Neural progenitor cell (in vitro differentiated cells): ENCODE data around the gene MED13L.

Experiments
- EZH2 ChIP-seq: fragments of 200-600 bp; sonication (generic); IDR thresholded peaks from 2 replicates; pipeline ENCODE4 v1.6.1; 2017; ENCODE audit warnings: antibody characterized with exemption, mild to moderate bottlenecking, moderate library complexity
- TF ChIP-seq, protein P1 (sequence below): fragments of 200-600 bp; sonication (generic); IDR thresholded peaks from 2 replicates; pipeline ENCODE4 v1.5.1; 2017; ENCODE audit warnings: antibody characterized with exemption, mild to moderate bottlenecking

DNA sequence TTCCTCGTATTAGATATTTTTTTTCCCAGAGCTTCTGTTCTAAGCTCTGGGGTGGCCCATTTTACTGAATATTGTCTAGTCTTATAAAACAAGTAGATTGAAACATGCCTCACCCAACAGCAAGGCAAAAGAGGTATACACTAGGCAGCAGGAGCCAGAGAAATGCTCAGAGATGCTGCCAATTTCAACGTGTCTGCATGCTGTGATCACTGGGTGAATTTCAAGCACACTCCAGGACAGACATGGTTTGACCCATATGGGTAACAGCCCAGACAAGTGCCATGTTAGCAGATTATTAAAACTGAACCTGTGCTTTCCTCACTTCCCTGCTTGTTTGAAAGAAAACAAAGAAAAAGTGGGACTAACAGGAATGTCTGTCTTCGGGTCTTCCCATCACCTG, 321.3 kb downstream of the MED13L start:
- TF ChIP-seq, protein P1, sequence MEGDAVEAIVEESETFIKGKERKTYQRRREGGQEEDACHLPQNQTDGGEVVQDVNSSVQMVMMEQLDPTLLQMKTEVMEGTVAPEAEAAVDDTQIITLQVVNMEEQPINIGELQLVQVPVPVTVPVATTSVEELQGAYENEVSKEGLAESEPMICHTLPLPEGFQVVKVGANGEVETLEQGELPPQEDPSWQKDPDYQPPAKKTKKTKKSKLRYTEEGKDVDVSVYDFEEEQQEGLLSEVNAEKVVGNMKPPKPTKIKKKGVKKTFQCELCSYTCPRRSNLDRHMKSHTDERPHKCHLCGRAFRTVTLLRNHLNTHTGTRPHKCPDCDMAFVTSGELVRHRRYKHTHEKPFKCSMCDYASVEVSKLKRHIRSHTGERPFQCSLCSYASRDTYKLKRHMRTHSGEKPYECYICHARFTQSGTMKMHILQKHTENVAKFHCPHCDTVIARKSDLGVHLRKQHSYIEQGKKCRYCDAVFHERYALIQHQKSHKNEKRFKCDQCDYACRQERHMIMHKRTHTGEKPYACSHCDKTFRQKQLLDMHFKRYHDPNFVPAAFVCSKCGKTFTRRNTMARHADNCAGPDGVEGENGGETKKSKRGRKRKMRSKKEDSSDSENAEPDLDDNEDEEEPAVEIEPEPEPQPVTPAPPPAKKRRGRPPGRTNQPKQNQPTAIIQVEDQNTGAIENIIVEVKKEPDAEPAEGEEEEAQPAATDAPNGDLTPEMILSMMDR = no peak
- TF ChIP-seq EZH2 = no peak
